Measurements from ENCODE around the gene GAS7. TPM values are rescaled to one million over a fixed set of nuclear protein-coding genes. Genes with fewer than 3 reads are reported as not detected.

Gene GAS7
- total and polyA plus RNA-seq, 2 experiments from 2014 or later = 1.9 to 10.7 TPM

- TF ChIP-seq ZNF462 (CRISPR knock-in tag; IDR thresholded peaks at IDR 0.05) (no peak), EZH2 (IDR thresholded peaks at IDR 0.05; ENCODE audit: low read depth, unreplicated experiment) (no peak), ZNF331 (CRISPR knock-in tag; IDR thresholded peaks at IDR 0.05; ENCODE audit: low read depth) (no peak), JUNB (IDR thresholded peaks at IDR 0.05; ENCODE audit: unreplicated experiment) (no peak), CREB1 (CRISPR knock-in tag; IDR thresholded peaks at IDR 0.05; ENCODE audit: low read depth) (no peak), ETS1 (IDR thresholded peaks at IDR 0.05) (no peak), EZH2phosphoT487 (IDR thresholded peaks at IDR 0.05; ENCODE audit: unreplicated experiment) (no peak)
Observed at GRCh38 chr17:10149573-10150399, 48.6 kb downstream of the GAS7 start (continued).
